Upper lobe of right lung (tissue), 1 donor: ENCODE data around the gene ZSCAN31. TPM values are rescaled to one million over a fixed set of nuclear protein-coding genes. Genes with fewer than 3 reads are reported as not detected.
A peak's percentile ranks its signal among the peaks of the same experiment; 100 is the strongest.

Source experiments
- ATAC-seq: fragments of 200-7000 bp; cut with Tn5 transposase; one replicate; pipeline ENCODE4 v1.9.1; 2020; ENCODE audit warnings: mild to moderate bottlenecking, moderate library complexity
- DNase-seq: peaks from one replicate; pipeline ENCODE4 v3.0.0-alpha.2; 2020
- H3K27ac ChIP-seq: fragments of 200-600 bp; one replicate; pipeline ENCODE4 v1.8.0; 2022
- H3K27me3 ChIP-seq: fragments of 200-600 bp; one replicate; pipeline ENCODE4 v1.8.0; 2022; ENCODE audit warnings: mild to moderate bottlenecking
- H3K36me3 ChIP-seq: fragments of 200-600 bp; one replicate; pipeline ENCODE4 v1.8.0; 2022
- H3K4me1 ChIP-seq: fragments of 200-600 bp; one replicate; pipeline ENCODE4 v1.8.0; 2022
- H3K4me3 ChIP-seq: fragments of 200-600 bp; one replicate; pipeline ENCODE4 v1.8.0; 2022; ENCODE audit warnings: mild to moderate bottlenecking
- H3K9me3 ChIP-seq: fragments of 200-600 bp; one replicate; pipeline ENCODE4 v1.8.0; 2022
- CTCF ChIP-seq: fragments of 200-600 bp; IDR thresholded peaks from one replicate; pipeline ENCODE4 v1.8.0; 2022; ENCODE audit warnings: antibody characterized with exemption
- intact Hi-C: fragments of 100-400 bp; cut with DNase I; formaldehyde crosslinking; loops from one replicate; pipeline ENCODE4 v1.11.0; 2022
- long read RNA-seq: library from polyadenylated mRNA; unstranded; transcript quantifications from one replicate; pipeline ENCODE4 v2.0.0, GENCODE V29; 2021
- total RNA-seq: library from RNA; stranded (reverse); fragmentation: NEBNext Ultra II Directional; extraction: Animal tissue kit (Norgen Biotek cat#: 25700); gene quantifications from one replicate; pipeline ENCODE4 v1.2.1, GENCODE V29; 2021
- donor health status: DM: no; HTN: yes; CAD: no; lungs with severe emphysema.

Gene ZSCAN31
- total RNA-seq, result 28.5 TPM
- long read RNA-seq, transcript ZSCAN31-201 (4 exons, 2,619 nt), result major isoform, 5 of 22 reads
- long read RNA-seq, partial matches to known transcripts, result 2 of 22 reads
- long read RNA-seq, other reads (novel, unspliced or antisense), result 15 of 22 reads

GRCh38 chr6:28335564-28336283, at the start of gene ZSCAN31:
Gene ZSCAN31, minus strand, starts transcription at chr6:28336148. Its CDS starts 6,465 bp downstream, at chr6:28329683.
- peak; percentile 96 for ATAC-seq
- H3K9me3 ChIP-seq, result no peaks in the 10 kb centered on the region
- TF ChIP-seq CTCF, result no peak
- H3K4me3 ChIP-seq, result peak within 1 kb of the TSS; percentile 78
- intact Hi-C loops, result no loop called here
- no peaks in the 10 kb centered on the region for H3K36me3 ChIP-seq
- H3K4me1 ChIP-seq, result peaks cover 12% of the 10 kb centered on the region
- peak within 1 kb of the TSS; percentile 95 for H3K27ac ChIP-seq
- no peaks in the 10 kb centered on the region for H3K27me3 ChIP-seq
- DNase-seq, result peak; percentile 93

- H3K27ac ChIP-seq, result peak overlapping the region; percentile 76
- intact Hi-C loops, result no loop called here
- no peaks in the 10 kb centered on the region for H3K27me3 ChIP-seq
- TF ChIP-seq CTCF, result no peak
- H3K4me3 ChIP-seq, result no peak overlapping the region
- DNase-seq (no peak), ATAC-seq (no peak)
- peaks cover 36% of the 10 kb centered on the region for H3K36me3 ChIP-seq
- no peaks in the 10 kb centered on the region for H3K9me3 ChIP-seq
- peaks cover 10% of the 10 kb centered on the region for H3K4me1 ChIP-seq
These were observed 48.2 kb upstream of the ZSCAN31 start for GRCh38 chr6:28384143-28384533.

GRCh38 chr6:28383235-28384142, 47.5 kb upstream of the ZSCAN31 start:
- ATAC-seq (peak; percentile 100), DNase-seq (peak; percentile 93)
- peak overlapping the region; percentile 76 for H3K27ac ChIP-seq
- intact Hi-C loops, result no loop called here
- no peaks in the 10 kb centered on the region for H3K9me3 ChIP-seq
- H3K36me3 ChIP-seq, result peaks cover 30% of the 10 kb centered on the region
- TF ChIP-seq CTCF, result peak; percentile 52
- H3K27me3 ChIP-seq, result no peaks in the 10 kb centered on the region
- peaks cover 10% of the 10 kb centered on the region for H3K4me1 ChIP-seq
- H3K4me3 ChIP-seq, result peak overlapping the region; percentile 53

- Histone ChIP-seq H3K4me1 (peaks cover 10% of the 10 kb centered on the region), H3K36me3 (peaks cover 15% of the 10 kb centered on the region), H3K27ac (no peak overlapping the region), H3K9me3 (no peaks in the 10 kb centered on the region), H3K27me3 (no peaks in the 10 kb centered on the region), H3K4me3 (no peak overlapping the region)
- DNase-seq, result no peak
- intact Hi-C loops, result no loop called here
- no peak for ATAC-seq
- no peak for TF ChIP-seq CTCF
These were observed 44.4 kb upstream of the ZSCAN31 start for GRCh38 chr6:28380381-28380780.

GRCh38 chr6:28378644-28379043, 42.7 kb upstream of the ZSCAN31 start:
- no peak for TF ChIP-seq CTCF
- DNase-seq (no peak), ATAC-seq (no peak)
- H3K27ac ChIP-seq, result no peak overlapping the region
- intact Hi-C loops, result no loop called here
- H3K9me3 ChIP-seq, result no peaks in the 10 kb centered on the region
- H3K27me3 ChIP-seq, result no peaks in the 10 kb centered on the region
- peaks cover 15% of the 10 kb centered on the region for H3K36me3 ChIP-seq
- H3K4me1 ChIP-seq, result peaks cover 7% of the 10 kb centered on the region
- H3K4me3 ChIP-seq, result no peak overlapping the region
